ENCODE results near the gene SMYD3. TPM values are rescaled to one million over a fixed set of nuclear protein-coding genes. Genes with fewer than 3 reads are reported as not detected.

The SMYD3 gene
- total RNA-seq, 1 experiment from 2014 or later, result 29.6 TPM

DNA sequence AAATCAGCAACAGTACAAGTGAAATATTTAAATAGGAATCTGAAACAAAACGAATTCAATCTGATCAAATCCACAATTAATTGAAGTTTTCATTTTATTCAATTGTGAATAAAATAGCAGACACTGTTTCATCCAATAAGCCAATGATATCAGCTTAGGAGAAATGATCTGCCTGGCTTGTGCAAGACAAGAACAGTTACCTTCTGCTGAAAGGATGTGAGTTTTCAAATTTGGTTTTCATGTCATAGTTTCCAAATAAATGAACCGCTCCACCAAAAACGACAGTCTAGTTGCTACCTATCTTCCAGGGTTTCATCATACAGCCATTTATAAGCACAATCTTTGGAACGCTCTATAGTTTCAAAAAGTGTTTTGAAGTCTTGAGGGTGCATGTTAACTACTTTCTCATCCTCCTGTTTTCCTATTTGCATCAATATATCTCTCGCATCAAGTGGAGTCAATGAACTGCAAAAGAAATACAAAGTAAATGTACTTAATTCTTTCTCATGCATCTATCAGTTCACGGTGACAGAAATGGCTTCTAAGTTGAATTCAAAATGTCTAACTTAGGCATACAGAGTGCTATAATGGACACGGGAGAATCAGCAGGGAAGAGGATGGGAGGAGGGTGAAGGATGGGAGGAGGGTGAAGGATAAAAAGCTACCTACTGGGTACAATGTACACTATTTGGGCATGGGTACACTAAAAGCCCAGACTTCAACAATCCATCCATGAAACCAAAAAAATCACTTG, 33.8 kb upstream of the SMYD3 start:
- Histone ChIP-seq H3K27ac (no peak overlapping the region), H3K9me3 (ENCODE audit: insufficient read depth, low read depth) (no peaks in the 10 kb centered on the region), H3F3A (ENCODE audit: insufficient read depth, low read depth) (no peaks in the 10 kb centered on the region), H3K4me2 (no peak overlapping the region), H2AFZ (no peak overlapping the region), H3K27me3 (ENCODE audit: insufficient read depth, low read depth) (no peaks in the 10 kb centered on the region), H3K36me3 (ENCODE audit: low read depth) (no peaks in the 10 kb centered on the region), H3K4me1 (replicated peaks; ENCODE audit: insufficient read depth) (no peaks in the 10 kb centered on the region), H3K79me2 (ENCODE audit: low read depth) (no peaks in the 10 kb centered on the region), H3K9me2 (ENCODE audit: insufficient read depth) (no peaks in the 10 kb centered on the region), H4K20me1 (ENCODE audit: insufficient read depth) (no peaks in the 10 kb centered on the region), H3K4me3 (no peak overlapping the region)
- no TSS peak for BruUV-seq (replicated peaks)
- intact Hi-C loops (cut with micrococcal nuclease; ENCODE audit: unreplicated experiment), result no loop called here
- DNase-seq, result no peak
- ChIA-PET CTCF (no interaction called here), POLR2A (ENCODE audit: unreplicated experiment) (no interaction called here)
- TF ChIP-seq EZH2 (IDR thresholded peaks at IDR 0.05; ENCODE audit: low read depth) (no peak), CTCF (conservative IDR thresholded peaks at IDR 0.05) (no peak)

DNA sequence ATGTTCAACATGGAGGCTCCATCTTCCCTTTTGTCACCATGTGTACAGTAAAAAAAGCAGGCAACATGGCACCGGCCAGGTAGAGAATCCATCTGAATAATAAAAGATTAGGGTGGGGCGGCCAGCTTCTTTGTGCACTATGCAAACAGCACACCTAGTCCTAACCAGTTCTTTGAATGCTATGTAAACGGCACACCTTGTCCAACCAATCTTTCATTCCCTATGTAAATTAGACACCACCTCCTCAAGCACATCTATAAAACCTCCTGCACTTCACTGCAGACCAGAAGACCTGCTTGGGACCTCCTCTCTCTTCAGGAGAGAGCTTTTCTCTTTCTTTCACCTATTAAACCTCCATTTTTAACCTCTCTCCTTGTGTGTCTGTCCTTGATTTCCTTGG, 30.8 kb upstream of the SMYD3 start:
- ChIA-PET CTCF (no interaction called here), POLR2A (ENCODE audit: unreplicated experiment) (no interaction called here)
- Histone ChIP-seq H3F3A (ENCODE audit: insufficient read depth, low read depth) (no peaks in the 10 kb centered on the region), H3K27ac (no peak overlapping the region), H3K36me3 (ENCODE audit: low read depth) (no peaks in the 10 kb centered on the region), H3K9me3 (ENCODE audit: insufficient read depth, low read depth) (no peaks in the 10 kb centered on the region), H3K4me1 (replicated peaks; ENCODE audit: insufficient read depth) (no peaks in the 10 kb centered on the region), H3K9me2 (ENCODE audit: insufficient read depth) (no peaks in the 10 kb centered on the region), H3K79me2 (ENCODE audit: low read depth) (no peaks in the 10 kb centered on the region), H3K4me3 (no peak overlapping the region), H3K27me3 (ENCODE audit: insufficient read depth, low read depth) (no peaks in the 10 kb centered on the region), H3K4me2 (no peak overlapping the region), H2AFZ (no peak overlapping the region), H4K20me1 (ENCODE audit: insufficient read depth) (no peaks in the 10 kb centered on the region)
- intact Hi-C loops (cut with micrococcal nuclease; ENCODE audit: unreplicated experiment), result no loop called here
- no peak for TF ChIP-seq CTCF (conservative IDR thresholded peaks at IDR 0.05)
- no peak for TF ChIP-seq EZH2 (IDR thresholded peaks at IDR 0.05; ENCODE audit: low read depth)
- no peak for DNase-seq
- no TSS peak for BruUV-seq (replicated peaks)

GRCh38 chr1:246537441-246537840, 30.4 kb upstream of the SMYD3 start:
- no TSS peak for BruUV-seq (replicated peaks)
- CTCF ChIA-PET, result no interaction called here
- H3K9me3 ChIP-seq (ENCODE audit: insufficient read depth, low read depth), result no peaks in the 10 kb centered on the region
- H3F3A ChIP-seq (ENCODE audit: insufficient read depth, low read depth), result no peaks in the 10 kb centered on the region
- intact Hi-C loops (cut with micrococcal nuclease; ENCODE audit: unreplicated experiment), result no loop called here
- no peaks in the 10 kb centered on the region for H3K4me1 ChIP-seq (replicated peaks; ENCODE audit: insufficient read depth)
- TF ChIP-seq CTCF (conservative IDR thresholded peaks at IDR 0.05) (no peak), EZH2 (IDR thresholded peaks at IDR 0.05; ENCODE audit: low read depth) (no peak)
- H4K20me1 ChIP-seq (ENCODE audit: insufficient read depth), result no peaks in the 10 kb centered on the region
- H3K27ac ChIP-seq, result no peak overlapping the region
- H2AFZ ChIP-seq, result no peak overlapping the region
- H3K9me2 ChIP-seq (ENCODE audit: insufficient read depth), result no peaks in the 10 kb centered on the region
- no peaks in the 10 kb centered on the region for H3K79me2 ChIP-seq (ENCODE audit: low read depth)
- no peak overlapping the region for H3K4me2 ChIP-seq
- POLR2A ChIA-PET (ENCODE audit: unreplicated experiment), result no interaction called here
- no peak for DNase-seq
- H3K4me3 ChIP-seq, result no peak overlapping the region
- no peaks in the 10 kb centered on the region for H3K36me3 ChIP-seq (ENCODE audit: low read depth)
- H3K27me3 ChIP-seq (ENCODE audit: insufficient read depth, low read depth), result no peaks in the 10 kb centered on the region
